HUES48 (cell line): ENCODE results near the gene VSTM1.
A peak's percentile ranks its signal among the peaks of the same experiment; 100 is the strongest.
"Not testable (repeated sequence)": the region's sequence is repeated elsewhere in the genome, so short reads cannot be mapped to it uniquely, and the experiment has no call there.

Experiments used
- H3K27ac ChIP-seq: one replicate; pipeline ENCODE4 v1.7.0; 2013; ENCODE audit warnings: low read depth, low read length, inconsistent platforms
- H3K27me3 ChIP-seq: 2 replicates; pipeline ENCODE4 v1.6.1; 2013; ENCODE audit warnings: mild to moderate bottlenecking, low read length; ENCODE audit not compliant: control insufficient read depth, insufficient read depth
- H3K36me3 ChIP-seq: 2 replicates; pipeline ENCODE4 v1.6.1; 2013; ENCODE audit warnings: low read length; ENCODE audit not compliant: control insufficient read depth, insufficient read depth
- H3K4me1 ChIP-seq: 2 replicates; pipeline ENCODE4 v1.6.1; 2013; ENCODE audit warnings: mild to moderate bottlenecking, low read length; ENCODE audit not compliant: control insufficient read depth, insufficient read depth
- H3K4me3 ChIP-seq: 2 replicates; pipeline ENCODE4 v1.5.1; 2013; ENCODE audit warnings: mild to moderate bottlenecking, low read depth, low read length
- H3K9ac ChIP-seq: 2 replicates; pipeline ENCODE4 v1.6.1; 2013; ENCODE audit warnings: mild to moderate bottlenecking, low read depth, low read length, moderate library complexity
- H3K9me3 ChIP-seq: 2 replicates; pipeline ENCODE4 v1.6.1; 2013; ENCODE audit warnings: low read length; ENCODE audit not compliant: control insufficient read depth, insufficient read depth

VSTM1 gene, protein sequence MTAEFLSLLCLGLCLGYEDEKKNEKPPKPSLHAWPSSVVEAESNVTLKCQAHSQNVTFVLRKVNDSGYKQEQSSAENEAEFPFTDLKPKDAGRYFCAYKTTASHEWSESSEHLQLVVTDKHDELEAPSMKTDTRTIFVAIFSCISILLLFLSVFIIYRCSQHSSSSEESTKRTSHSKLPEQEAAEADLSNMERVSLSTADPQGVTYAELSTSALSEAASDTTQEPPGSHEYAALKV

DNA sequence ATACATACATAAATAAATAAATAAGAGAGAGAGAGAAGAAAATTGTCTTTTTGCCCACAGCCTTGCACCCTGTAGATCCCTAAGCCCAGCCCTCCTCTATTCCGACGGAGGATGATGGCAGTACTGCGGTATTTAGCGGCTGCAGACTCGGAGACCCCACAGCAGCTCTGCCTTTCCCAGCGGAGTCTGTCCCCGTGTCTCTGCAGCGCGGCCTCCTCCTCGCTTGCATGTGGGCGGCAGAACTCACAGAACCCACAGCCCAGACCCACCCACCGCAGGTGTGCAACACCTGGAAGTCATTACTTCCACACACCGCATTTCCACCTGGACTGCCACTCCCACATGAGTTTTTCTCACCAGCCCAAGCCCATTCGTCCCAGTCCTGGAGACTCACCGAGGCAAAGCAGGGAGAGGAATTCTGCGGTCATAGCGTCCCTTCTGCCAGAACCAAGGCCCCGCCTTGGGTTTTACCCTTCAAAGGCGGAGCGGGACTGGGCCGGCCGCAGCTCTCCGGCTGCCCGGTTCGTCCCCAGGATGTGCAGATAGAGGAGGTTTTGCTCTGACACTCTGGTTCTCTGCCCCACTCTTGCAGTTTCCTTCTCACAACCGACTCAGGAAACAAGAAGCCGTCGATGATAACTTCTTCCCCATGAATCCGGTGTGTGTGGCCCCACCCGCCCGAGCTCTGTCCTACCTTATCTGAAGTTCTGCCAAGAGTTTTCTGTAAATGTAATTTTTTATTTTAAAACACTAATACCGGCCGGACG lies at the start of gene VSTM1:
VSTM1 (minus strand) TSS at position 548 of the 767 bp plus-strand sequence; CDS start at position 428, 120 bp downstream.
- no peak within 1 kb of the TSS for H3K27ac ChIP-seq
- no peak within 1 kb of the TSS for H3K9ac ChIP-seq
- H3K4me1 ChIP-seq, result no peaks in the 10 kb centered on the region
- no peak within 1 kb of the TSS for H3K4me3 ChIP-seq
- no peaks in the 10 kb centered on the region for H3K27me3 ChIP-seq
- no peaks in the 10 kb centered on the region for H3K9me3 ChIP-seq
- no peaks in the 10 kb centered on the region for H3K36me3 ChIP-seq

- Histone ChIP-seq H3K9me3 (no peaks in the 10 kb centered on the region), H3K27ac (no peak overlapping the region), H3K27me3 (no peaks in the 10 kb centered on the region), H3K36me3 (peaks cover 70% of the 10 kb centered on the region), H3K9ac (no peak overlapping the region), H3K4me3 (no peak overlapping the region), H3K4me1 (no peaks in the 10 kb centered on the region)
These were observed 46.0 kb upstream of the VSTM1 start for GRCh38 chr19:54109651-54110050.

DNA sequence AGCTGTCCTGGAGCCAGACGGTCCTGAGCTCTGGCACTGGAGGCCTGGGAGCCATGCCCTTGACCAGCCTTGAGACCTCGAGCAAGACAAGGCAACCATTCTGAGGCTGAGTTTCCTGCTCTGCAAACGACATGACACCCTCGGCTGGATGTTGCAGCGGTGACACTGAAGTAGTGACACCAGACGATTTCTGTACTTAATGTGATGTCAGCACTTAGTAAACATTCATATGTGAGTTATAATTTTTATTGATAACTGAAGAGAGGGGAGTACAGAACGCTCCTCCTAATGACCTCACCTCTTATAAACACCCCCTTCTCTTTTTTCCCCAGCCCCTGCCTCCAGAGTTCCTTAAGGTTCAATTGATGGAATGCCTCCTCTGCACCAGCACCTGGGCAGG lies 44.8 kb upstream of the VSTM1 start:
- Histone ChIP-seq H3K9me3 (no peaks in the 10 kb centered on the region), H3K36me3 (peaks cover 74% of the 10 kb centered on the region), H3K27me3 (no peaks in the 10 kb centered on the region), H3K4me1 (no peaks in the 10 kb centered on the region), H3K9ac (no peak overlapping the region), H3K4me3 (no peak overlapping the region), H3K27ac (no peak overlapping the region)

- Histone ChIP-seq H3K9ac (no peak overlapping the region), H3K4me1 (no peaks in the 10 kb centered on the region), H3K36me3 (peaks cover 74% of the 10 kb centered on the region), H3K4me3 (no peak overlapping the region), H3K9me3 (no peaks in the 10 kb centered on the region), H3K27ac (no peak overlapping the region), H3K27me3 (no peaks in the 10 kb centered on the region)
These were observed 44.3 kb upstream of the VSTM1 start for GRCh38 chr19:54107876-54108490.

DNA sequence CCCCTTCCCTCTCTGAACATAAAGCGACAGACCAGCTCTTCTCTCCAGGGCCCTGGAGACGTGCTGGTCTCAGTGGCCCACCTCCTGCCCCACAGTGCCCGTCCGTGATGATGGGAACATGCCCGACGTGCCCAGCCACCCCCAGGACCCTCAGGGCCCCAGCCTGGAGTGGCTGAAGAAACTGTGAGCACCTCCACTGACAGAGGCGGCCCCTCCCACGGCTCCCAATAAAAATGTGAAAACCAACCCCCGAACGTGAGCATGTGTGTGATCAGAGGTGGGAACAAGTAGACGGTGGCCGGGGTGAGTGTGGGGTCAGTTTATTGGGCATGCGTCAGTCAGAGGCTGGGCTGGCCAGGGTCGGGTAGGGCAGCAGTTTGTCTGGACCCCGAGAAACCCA lies 43.0 kb upstream of the VSTM1 start:
- no peak overlapping the region for H3K4me3 ChIP-seq
- H3K9me3 ChIP-seq, result no peaks in the 10 kb centered on the region
- H3K27ac ChIP-seq, result no peak overlapping the region
- no peak overlapping the region for H3K9ac ChIP-seq
- H3K27me3 ChIP-seq, result no peaks in the 10 kb centered on the region
- H3K4me1 ChIP-seq, result no peaks in the 10 kb centered on the region
- H3K36me3 ChIP-seq, result peaks cover 66% of the 10 kb centered on the region

GRCh38 chr19:54105796-54106195 lies 42.1 kb upstream of the VSTM1 start:
- H3K36me3 ChIP-seq, result peaks cover 59% of the 10 kb centered on the region
- no peaks in the 10 kb centered on the region for H3K9me3 ChIP-seq
- H3K4me1 ChIP-seq, result no peaks in the 10 kb centered on the region
- no peaks in the 10 kb centered on the region for H3K27me3 ChIP-seq
- H3K4me3 ChIP-seq, result no peak overlapping the region
- no peak overlapping the region for H3K27ac ChIP-seq
- no peak overlapping the region for H3K9ac ChIP-seq

GRCh38 chr19:54104998-54105715 lies 41.5 kb upstream of the VSTM1 start:
- H3K9me3 ChIP-seq, result no peaks in the 10 kb centered on the region
- peaks cover 52% of the 10 kb centered on the region for H3K36me3 ChIP-seq

GRCh38 chr19:54102421-54103169 lies 38.9 kb upstream of the VSTM1 start, which contains the start of gene NDUFA3:
Gene NDUFA3, plus strand, starts transcription at chr19:54102855. Its CDS starts 24 bp downstream, at chr19:54102879.
- H3K27ac ChIP-seq, result peak within 1 kb of the TSS; percentile 66
- no peaks in the 10 kb centered on the region for H3K4me1 ChIP-seq
- peak within 1 kb of the TSS; percentile 96 for H3K4me3 ChIP-seq
- H3K9ac ChIP-seq, result peak within 1 kb of the TSS; percentile 77
- H3K27me3 ChIP-seq, result no peaks in the 10 kb centered on the region
- peaks cover 29% of the 10 kb centered on the region for H3K36me3 ChIP-seq
- H3K9me3 ChIP-seq, result no peaks in the 10 kb centered on the region

More at GRCh38 chr19:54104998-54105715, 41.5 kb upstream of the VSTM1 start:
- Histone ChIP-seq H3K27ac (no peak overlapping the region), H3K4me1 (no peaks in the 10 kb centered on the region), H3K27me3 (no peaks in the 10 kb centered on the region), H3K9ac (no peak overlapping the region), H3K4me3 (no peak overlapping the region)

DNA sequence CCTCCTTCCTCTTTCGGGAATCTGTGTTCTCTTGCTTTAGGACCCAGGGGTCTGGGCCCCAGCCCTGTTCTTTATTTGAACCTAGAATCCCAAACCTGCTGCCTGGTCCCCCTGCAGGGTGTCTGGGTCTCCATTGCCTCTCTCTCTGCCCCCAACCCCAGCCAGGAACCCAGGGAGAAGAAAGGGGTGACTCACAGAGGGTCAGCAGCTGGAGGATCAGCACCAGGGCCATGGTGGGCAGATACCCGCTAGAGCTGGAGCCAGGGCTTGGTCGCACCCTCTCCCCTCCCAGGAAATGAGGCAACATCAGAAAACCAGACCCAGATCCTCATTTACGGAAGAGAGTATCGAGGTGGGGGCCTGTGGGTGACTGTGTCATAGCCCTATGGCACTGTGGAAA lies 36.9 kb upstream of the VSTM1 start, which contains the start of gene OSCAR:
OSCAR (minus strand) TSS at position 243 of the 400 bp plus-strand sequence; CDS start at position 232, 11 bp downstream.
- H3K4me1 ChIP-seq, result no peaks in the 10 kb centered on the region
- peaks cover 17% of the 10 kb centered on the region for H3K27me3 ChIP-seq
- H3K27ac ChIP-seq, result no peak within 1 kb of the TSS
- H3K9ac ChIP-seq, result no peak within 1 kb of the TSS
- peaks cover 10% of the 10 kb centered on the region for H3K36me3 ChIP-seq
- no peak within 1 kb of the TSS for H3K4me3 ChIP-seq
- no peaks in the 10 kb centered on the region for H3K9me3 ChIP-seq

GRCh38 chr19:54099903-54100255 lies 36.2 kb upstream of the VSTM1 start:
- H3K9ac ChIP-seq, H3K4me3 ChIP-seq, H3K27ac ChIP-seq, H3K36me3 ChIP-seq, H3K4me1 ChIP-seq, H3K9me3 ChIP-seq: not testable (repeated sequence)
- peaks cover 24% of the 10 kb centered on the region for H3K27me3 ChIP-seq
